Motor neuron (in vitro differentiated cells): Measurements from ENCODE around the gene KDM4C. TPM values are rescaled to one million over a fixed set of nuclear protein-coding genes. Genes with fewer than 3 reads are reported as not detected.

Experiments used
- ATAC-seq, 8 experiments: fragments of 200-7000 bp; cut with Tn5 transposase; replicated peaks in 6 of 8; 2 replicates each; pipeline ENCODE4 v1.8.0; 2021; ENCODE audit warnings: mild to moderate bottlenecking in 8 of 8, moderate library complexity in 8 of 8
- H3K27ac ChIP-seq, 2 donors: fragments of 250-450 bp; sonication (Bioruptor Pico); 2 replicates each; pipeline ENCODE4 v1.9.0; 2021; ENCODE audit warnings: antibody characterized with exemption in 2 of 2, mild to moderate bottlenecking in 2 of 2, moderate library complexity in 1 of 2
- H3K4me1 ChIP-seq, 2 donors: fragments of 250-450 bp; sonication (Bioruptor Pico); replicated peaks in 1 of 2; 2 replicates each; pipeline ENCODE4 v1.6.1; 2021; ENCODE audit warnings: antibody characterized with exemption in 2 of 2, mild to moderate bottlenecking in 2 of 2, moderate library complexity in 1 of 2
- H3K4me3 ChIP-seq, 5 donors: fragments of 250-450 bp; sonication (Bioruptor Pico); 2 replicates each; pipeline ENCODE4 v1.9.0; 2021; ENCODE audit warnings: antibody characterized with exemption in 5 of 5, mild to moderate bottlenecking in 5 of 5, moderate library complexity in 4 of 5
- WGBS, 10 experiments: fragments of 450-650 bp; shearing (Covaris generic); methylation state at CpG; one replicate each; pipeline ENCODE4 v1.0.0; 2022; 5-methylcytosine and 5-hydroxymethylcytosine counted together
- in situ Hi-C, 9 experiments: fragments of 400-800 bp; cut with MboI; loops; one replicate each; pipeline ENCODE4 v1.15.0; 2021; ENCODE audit warnings: low sequenced_read_pairs in 9 of 9, low pct_unique_long_range_greater_than_20kb in 2 of 9; ENCODE audit not compliant: unreplicated experiment in 9 of 9
- total RNA-seq, 8 experiments: library from RNA; unstranded; fragments of 300-600 nt; gene quantifications; 2 replicates each; pipeline versions ENCODE4 v1.2.3 to v1.2.4, GENCODE V29; 2022

KDM4C gene
- total RNA-seq, 8 experiments from 2014 or later = 11.4 to 61.4 (median 25.6) TPM

DNA sequence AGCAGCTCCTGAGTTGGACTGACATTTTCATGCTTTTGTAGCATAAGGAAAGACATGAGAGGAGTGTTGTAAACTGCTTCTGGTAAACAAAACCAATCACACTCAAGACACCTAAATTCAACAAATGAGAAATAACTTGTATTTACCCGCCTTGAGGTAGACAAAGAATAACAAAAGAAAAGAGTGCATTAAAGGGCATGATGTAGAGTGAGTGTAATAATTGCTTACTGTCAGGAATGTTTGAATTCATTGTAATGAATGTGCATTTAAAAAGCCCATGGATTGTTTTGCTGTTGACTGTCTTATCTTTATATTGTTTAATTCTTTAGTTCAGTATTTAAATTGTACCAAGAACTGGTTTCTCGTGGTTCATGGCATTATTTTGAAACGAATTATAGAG, 61.8 kb downstream of the KDM4C start:
- H3K27ac ChIP-seq = no peak overlapping the region
- in situ Hi-C loops = no loop called here
- 63 to 100% (median 89%) methylated on average over 1 to 3 of the region's 3 CpGs; no CpG with 5 or more reads in 1 of the 10 experiments for WGBS, 10 experiments

DNA sequence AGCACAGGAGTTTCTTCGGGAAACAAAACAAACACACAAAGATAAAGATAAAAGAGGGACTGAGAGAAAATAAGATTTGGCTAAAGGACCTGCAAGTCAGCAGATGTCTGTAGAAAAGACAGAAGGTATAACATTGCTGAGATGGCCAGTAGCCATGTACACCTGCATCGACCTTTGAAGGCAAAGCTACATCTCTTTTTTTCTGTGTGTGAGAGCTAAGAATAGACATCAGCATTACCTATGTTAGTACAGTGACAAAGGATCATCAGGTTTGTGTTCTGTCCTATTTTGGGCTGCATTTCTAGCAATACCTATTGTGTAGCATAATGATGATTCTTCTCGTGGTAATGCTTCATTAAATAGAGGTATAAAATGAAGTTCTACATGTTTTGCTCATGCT, 64.9 kb downstream of the KDM4C start:
- H3K4me3 ChIP-seq = no peak overlapping the region
- 73 to 100% (median 77%) methylated on average over 1 to 3 of the region's 3 CpGs; no CpG with 5 or more reads in 3 of the 10 experiments for WGBS, 10 experiments
- H3K27ac ChIP-seq = no peak overlapping the region
- peaks cover 0 to 3% of the 10 kb centered on the region in 2 donors for H3K4me1 ChIP-seq
- in situ Hi-C loops = no loop called here
- no peak for ATAC-seq

More for the DNA sequence above, 61.8 kb downstream of the KDM4C start:
- peak in 1 of 8 experiments; percentile 66 for ATAC-seq
- no peak overlapping the region for H3K4me3 ChIP-seq
- no peaks in the 10 kb centered on the region for H3K4me1 ChIP-seq

DNA sequence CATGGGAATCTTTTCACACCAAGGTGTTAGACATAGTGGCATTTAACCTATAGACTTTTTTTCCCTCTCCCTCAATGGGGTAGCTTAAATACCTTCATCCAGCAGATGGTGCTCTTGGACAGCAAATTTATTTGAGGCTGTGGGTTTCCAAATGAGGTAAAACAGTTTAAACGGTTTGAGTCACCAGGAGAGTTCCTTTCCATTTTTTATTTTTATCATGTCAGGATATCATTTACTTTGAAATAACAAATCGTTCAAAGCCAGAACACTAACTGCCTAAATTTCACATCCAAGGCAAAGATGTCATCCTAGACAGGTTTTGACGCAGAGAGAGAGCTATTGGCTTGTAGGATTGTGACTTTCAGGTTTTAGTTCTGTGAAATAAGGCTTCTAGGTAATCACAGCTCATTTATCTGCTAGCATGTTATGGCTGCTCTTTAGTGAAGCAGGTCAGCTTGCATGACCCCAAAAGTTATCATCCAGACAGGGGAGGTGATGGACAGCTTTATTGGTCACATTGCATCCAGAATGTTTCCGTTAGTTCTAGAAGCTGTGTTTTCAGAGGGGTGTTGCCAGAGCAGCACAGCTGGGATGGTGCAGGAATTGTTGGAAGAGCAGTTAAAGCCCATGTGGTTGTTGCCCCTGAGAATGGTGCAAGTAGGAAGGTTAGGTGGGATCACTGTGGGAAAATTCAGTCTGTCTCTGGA, 69.8 kb downstream of the KDM4C start:
- Histone ChIP-seq H3K27ac (no peak overlapping the region), H3K4me3 (no peak overlapping the region), H3K4me1 (peaks cover 0 to 4% of the 10 kb centered on the region in 2 donors)
- peak in 7 of 8 experiments; percentile 28 to 69 (median 49) for ATAC-seq
- WGBS, 10 experiments = 0 to 67% (median 41%) methylated on average over 1 to 4 of the region's 4 CpGs; no CpG with 5 or more reads in 1 of the 10 experiments
- in situ Hi-C loops = no loop called here

DNA sequence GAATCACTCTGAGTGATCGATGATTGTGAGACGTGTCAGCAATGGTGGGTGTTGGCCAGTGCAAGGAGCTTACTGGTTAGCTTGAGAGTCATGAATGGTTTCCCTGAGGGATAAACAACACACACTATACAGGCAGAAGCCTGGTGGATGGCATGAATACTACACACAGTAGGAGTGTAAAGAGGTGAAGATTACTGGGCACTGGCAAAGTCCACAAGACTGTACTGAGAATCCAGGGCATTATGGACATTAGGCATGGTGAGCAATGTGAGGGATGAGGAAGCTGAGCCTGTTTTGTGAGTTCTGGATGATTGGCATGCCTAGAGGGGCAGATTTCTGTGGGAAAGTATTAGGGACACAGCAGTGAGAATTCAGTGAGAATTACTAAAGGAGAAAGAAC, 71.3 kb downstream of the KDM4C start:
- in situ Hi-C loops = no loop called here
- ATAC-seq = peak in 3 of 8 experiments; percentile 47 to 65 (median 55)
- WGBS, 10 experiments = 92 to 100% (median 100%) methylated on average over 1 to 2 of the region's 2 CpGs; no CpG with 5 or more reads in 7 of the 10 experiments
- Histone ChIP-seq H3K27ac (no peak overlapping the region), H3K4me3 (no peak overlapping the region), H3K4me1 (peaks cover 0 to 4% of the 10 kb centered on the region in 2 donors)

DNA sequence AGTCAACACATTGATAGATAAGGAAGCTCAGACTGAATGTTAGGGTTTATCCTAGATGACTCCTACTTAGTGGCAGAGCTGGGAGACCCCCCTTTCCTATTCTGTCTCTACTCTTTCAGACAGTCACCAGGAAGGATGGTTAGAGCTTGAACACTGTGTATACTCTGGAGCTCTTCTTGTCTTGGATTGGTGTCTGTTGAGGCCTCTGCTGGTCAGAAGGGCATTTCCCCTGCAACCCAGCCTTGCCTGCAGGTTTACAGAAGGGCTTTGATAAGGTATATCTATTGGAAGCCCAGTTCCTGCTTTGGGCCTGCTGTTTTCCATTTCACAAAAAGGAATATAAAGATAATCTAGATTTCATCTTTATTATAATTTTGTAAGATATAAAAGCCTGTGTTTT, 71.8 kb downstream of the KDM4C start:
- peaks cover 0 to 4% of the 10 kb centered on the region in 2 donors for H3K4me1 ChIP-seq
- H3K27ac ChIP-seq = no peak overlapping the region
- ATAC-seq = no peak
- in situ Hi-C loops = no loop called here
- H3K4me3 ChIP-seq = no peak overlapping the region

DNA sequence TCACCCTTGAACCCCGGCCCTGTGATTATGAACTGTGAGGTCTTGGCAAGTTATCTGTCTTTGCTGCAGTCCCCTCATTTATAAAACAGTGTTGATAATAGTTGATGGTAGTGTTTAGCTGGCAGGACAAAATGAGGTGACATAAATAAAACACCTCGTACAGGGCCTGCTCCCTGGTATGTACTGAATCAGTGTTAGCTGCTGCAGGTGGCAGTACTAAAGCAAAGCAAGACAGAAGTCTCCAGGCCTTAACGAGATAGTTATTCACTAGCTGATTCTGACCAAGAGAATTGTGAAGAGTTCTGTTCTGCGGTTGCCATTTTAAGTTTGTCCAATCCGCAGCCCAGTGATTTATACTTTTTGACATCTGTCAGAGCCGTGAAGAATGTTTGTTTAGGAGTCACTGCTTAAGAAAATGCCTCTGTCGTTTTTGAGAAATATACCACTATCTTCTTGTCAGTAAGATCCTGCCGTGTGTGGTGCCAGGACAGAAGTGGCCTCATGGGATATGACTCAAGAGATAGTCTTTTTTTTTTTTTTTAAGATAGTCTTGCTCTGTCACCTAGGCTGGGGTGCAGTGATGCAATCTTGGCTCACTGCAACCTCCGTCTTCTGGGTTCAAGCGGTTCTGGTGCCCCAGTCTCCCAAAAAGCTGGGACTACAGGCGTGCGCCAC, 75.9 kb downstream of the KDM4C start:
- Histone ChIP-seq H3K4me1 (no peaks in the 10 kb centered on the region), H3K4me3 (no peak overlapping the region), H3K27ac (no peak overlapping the region)
- no peak for ATAC-seq
- in situ Hi-C loops = no loop called here
- WGBS, 10 experiments = 76 to 100% (median 91%) methylated on average over 2 to 12 of the region's 12 CpGs; no CpG with 5 or more reads in 1 of the 10 experiments

DNA sequence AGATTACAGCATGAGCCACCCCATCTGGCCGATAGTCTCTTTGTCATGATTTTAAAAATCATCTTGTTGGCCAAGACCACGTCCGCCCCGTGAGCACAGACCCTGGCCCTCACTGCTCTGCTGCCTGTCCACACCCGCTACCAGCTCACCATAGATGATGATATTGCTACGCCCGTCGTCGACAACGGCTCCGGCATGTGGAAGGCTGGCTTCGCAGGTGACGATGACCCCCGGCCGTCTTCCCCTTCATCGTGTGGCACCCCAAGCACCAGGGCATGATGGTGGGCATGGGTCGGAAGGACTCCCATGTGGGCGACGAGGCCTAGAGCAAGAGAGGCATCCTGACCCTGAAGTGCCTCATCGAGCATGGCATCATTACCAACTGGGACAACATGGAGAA, 76.5 kb downstream of the KDM4C start:
- in situ Hi-C loops = no loop called here
- no peak for ATAC-seq
- WGBS, 10 experiments = 98 to 100% (median 100%) methylated on average over 1 to 8 of the region's 20 CpGs; no CpG with 5 or more reads in 6 of the 10 experiments
- Histone ChIP-seq H3K4me3 (no peak overlapping the region), H3K27ac (no peak overlapping the region), H3K4me1 (no peaks in the 10 kb centered on the region)

DNA sequence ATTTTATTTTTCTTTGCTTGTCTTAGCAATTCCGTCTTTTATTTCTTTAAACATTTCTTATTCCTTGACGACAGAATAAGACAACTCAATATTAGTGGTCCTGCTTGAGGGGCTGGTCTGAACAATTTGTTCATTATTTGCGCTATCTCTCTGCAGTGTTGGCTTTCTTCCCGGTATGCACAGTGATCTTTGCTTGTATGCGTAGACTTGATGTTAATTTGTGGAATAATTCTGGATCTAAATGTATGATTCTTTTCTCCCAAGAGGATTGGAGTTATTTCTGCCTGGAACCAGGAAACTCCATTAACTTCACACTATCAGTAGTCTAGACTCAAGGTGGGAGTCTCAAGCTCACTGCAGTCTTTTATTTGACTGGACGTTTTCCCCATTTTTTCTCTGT, 80.4 kb downstream of the KDM4C start:
- no peaks in the 10 kb centered on the region for H3K4me1 ChIP-seq
- H3K27ac ChIP-seq = no peak overlapping the region
- peak in 3 of 8 experiments; percentile 37 to 82 (median 66) for ATAC-seq
- WGBS, 10 experiments = 28 to 100% (median 86%) methylated on average over 2 to 6 of the region's 6 CpGs
- in situ Hi-C loops = no loop called here
- H3K4me3 ChIP-seq = no peak overlapping the region

DNA sequence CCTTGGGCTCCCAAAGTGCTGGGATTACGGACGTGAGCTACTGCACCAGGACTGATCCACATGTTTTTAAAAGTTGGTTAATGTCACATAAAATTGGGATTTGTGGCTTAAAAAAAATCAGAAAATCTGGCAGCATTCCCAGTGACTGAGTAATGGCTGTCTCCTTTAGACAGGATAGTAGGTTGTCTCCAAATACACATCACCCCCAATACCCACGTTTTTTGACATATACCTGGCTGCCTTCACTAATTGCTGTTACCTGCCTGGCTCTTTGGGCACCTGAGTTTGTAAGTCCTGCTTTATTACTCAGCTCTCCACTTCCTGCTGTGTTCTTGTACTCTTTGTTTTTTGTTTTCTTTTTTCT, 84.8 kb downstream of the KDM4C start:
- no peak for ATAC-seq
- WGBS, 10 experiments = 33 to 97% (median 66%) methylated on average over 1 to 3 of the region's 3 CpGs; no CpG with 5 or more reads in 6 of the 10 experiments
- H3K4me3 ChIP-seq = no peak overlapping the region
- H3K27ac ChIP-seq = no peak overlapping the region
- no peaks in the 10 kb centered on the region for H3K4me1 ChIP-seq
- in situ Hi-C loops = no loop called here

DNA sequence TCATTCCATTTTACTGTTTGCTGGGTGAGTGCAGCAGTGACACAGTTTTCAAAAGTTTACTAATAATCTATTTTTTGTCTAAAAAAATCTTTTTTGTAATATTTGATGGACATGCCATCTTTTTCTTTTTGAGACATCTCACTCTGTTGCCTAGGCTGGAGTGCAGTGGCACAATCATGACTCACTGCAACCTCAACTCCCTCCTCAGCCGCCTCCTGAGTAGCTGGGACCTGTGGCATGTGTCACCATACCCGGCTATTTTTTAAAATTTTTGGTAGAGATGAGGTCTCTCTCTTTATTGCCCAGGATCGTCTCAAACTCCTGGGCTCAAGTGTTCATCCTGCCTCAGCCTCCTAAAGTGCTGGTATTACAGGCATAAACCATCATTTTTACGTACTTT, 86.0 kb downstream of the KDM4C start:
- no peaks in the 10 kb centered on the region for H3K4me1 ChIP-seq
- no peak for ATAC-seq
- in situ Hi-C loops = no loop called here
- 70 to 100% (median 92%) methylated on average over 1 to 4 of the region's 4 CpGs; no CpG with 5 or more reads in 1 of the 10 experiments for WGBS, 10 experiments
- H3K27ac ChIP-seq = no peak overlapping the region
- no peak overlapping the region for H3K4me3 ChIP-seq

DNA sequence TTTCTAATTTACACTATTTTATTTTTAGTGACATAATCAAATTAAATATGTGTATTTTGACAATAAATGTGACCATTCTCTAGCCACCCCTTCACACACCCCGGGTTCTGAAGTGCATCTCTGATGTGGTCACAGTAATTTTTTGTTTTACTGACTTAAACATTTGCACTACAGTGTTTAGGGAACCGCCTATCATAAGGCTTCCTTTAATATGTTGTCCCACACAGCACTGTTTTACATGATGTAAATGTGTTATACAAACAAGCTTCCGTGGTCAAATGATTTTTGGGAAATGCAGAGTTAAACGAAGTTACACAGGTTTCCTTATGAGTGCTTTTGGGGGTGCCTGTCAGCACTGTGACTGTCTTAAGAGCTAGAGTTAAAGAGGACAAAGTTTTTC, 86.5 kb downstream of the KDM4C start:
- Histone ChIP-seq H3K4me1 (no peaks in the 10 kb centered on the region), H3K4me3 (no peak overlapping the region), H3K27ac (no peak overlapping the region)
- peak in 2 of 8 experiments; percentile 82 to 84 for ATAC-seq
- in situ Hi-C loops = no loop called here
- 28 to 100% (median 88%) methylated on average over 1 to 4 of the region's 4 CpGs for WGBS, 10 experiments

DNA sequence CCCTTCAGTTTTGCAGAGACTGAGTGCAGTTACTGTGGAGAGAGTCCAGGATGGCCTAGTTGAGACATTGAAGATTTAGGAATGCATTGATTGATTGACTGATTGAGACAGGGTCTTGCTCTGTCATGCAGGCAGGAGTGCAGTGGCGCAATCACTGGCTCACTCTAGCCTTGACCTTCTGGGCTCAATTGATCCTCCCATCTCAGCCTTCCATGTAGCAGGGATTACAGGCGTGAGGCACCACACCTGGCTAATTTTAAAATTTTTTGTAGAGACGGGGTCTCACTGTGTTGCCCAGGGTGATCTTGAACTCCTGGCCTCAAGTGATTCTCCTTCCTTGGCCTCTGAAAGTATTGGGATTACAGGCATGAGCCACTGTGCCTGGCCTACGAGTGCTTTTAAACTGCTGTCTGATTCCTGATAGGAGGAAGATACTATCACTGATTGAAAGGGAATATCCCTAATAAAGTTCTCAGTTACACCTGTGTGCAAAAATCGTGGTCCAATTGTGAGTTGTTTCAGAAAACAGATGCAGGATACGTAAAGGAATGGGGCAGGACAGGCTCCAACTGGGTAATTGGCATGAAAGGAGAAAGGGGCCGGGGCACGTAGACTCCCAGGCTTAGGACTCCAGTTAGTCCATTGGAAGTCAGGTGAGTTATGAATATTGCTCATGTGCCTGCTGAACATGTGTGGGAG, 87.5 kb downstream of the KDM4C start:
- Histone ChIP-seq H3K4me3 (no peak overlapping the region), H3K4me1 (no peaks in the 10 kb centered on the region), H3K27ac (no peak overlapping the region)
- peak in 2 of 8 experiments; percentile 13 to 22 for ATAC-seq
- in situ Hi-C loops = no loop called here
- 80 to 100% (median 90%) methylated on average over 1 to 8 of the region's 8 CpGs; no CpG with 5 or more reads in 1 of the 10 experiments for WGBS, 10 experiments

DNA sequence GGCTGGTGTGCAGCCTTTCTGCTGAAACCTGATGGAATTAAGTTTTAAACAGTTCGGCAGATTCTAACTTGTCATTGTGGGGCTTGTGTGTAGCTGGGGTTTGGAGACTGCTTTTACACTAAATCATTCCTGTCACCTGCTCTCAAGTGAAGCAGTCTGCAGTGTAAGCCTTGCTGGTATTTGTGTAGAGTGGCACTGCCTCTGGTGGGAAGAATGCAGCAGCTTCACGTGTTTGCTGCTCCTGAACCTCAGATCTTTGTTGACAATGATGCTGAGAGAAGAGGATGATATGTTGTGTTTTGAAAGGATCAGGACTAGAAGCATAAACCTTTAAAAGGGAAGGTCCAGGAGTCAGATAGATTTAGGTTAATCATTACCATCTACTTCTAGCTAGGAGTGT, 88.1 kb downstream of the KDM4C start:
- H3K4me3 ChIP-seq = no peak overlapping the region
- peak in 7 of 8 experiments; percentile 48 to 86 (median 67) for ATAC-seq
- WGBS, 10 experiments = 13 to 100% (median 51%) methylated on average over 1 to 2 of the region's 2 CpGs; no CpG with 5 or more reads in 5 of the 10 experiments
- H3K4me1 ChIP-seq = no peaks in the 10 kb centered on the region
- in situ Hi-C loops = no loop called here
- no peak overlapping the region for H3K27ac ChIP-seq
